HT1080 (cell line): ENCODE results near the gene JUP. TPM values are rescaled to one million over a fixed set of nuclear protein-coding genes. Genes with fewer than 3 reads are reported as not detected.
"Not testable (repeated sequence)": the region's sequence is repeated elsewhere in the genome, so short reads cannot be mapped to it uniquely, and the experiment has no call there.

Source experiments
- DNase-seq: peaks from one replicate; pipeline ENCODE4 v3.0.0-alpha.2; 2015; ENCODE audit warnings: low read depth
- total RNA-seq: library from RNA; depleted of rRNA; stranded (reverse); fragments of >200 nt; shearing (Covaris generic); gene quantifications from 2 replicates; pipeline ENCODE4 v1.2.3, GENCODE V29; 2014

JUP gene
- total RNA-seq, 1 experiment from 2014 or later: 4.0 TPM

- no peak for DNase-seq
Measured at GRCh38 chr17:41781404-41782110, 5.0 kb downstream of the JUP start.

GRCh38 chr17:41779954-41780353, 6.6 kb downstream of the JUP start:
- DNase-seq: no peak

- peak; percentile 95 for DNase-seq
Measured at GRCh38 chr17:41777574-41778188, 8.8 kb downstream of the JUP start.

- no peak for DNase-seq
Measured at GRCh38 chr17:41777157-41777573, 9.3 kb downstream of the JUP start.

- not testable (repeated sequence) for DNase-seq
Measured at GRCh38 chr17:41776262-41776900, 10.1 kb downstream of the JUP start.

- no peak for DNase-seq
Measured at GRCh38 chr17:41775394-41776226, 10.9 kb downstream of the JUP start.

GRCh38 chr17:41773731-41774193, 12.7 kb downstream of the JUP start:
- no peak for DNase-seq

- peak; percentile 93 for DNase-seq
Measured at GRCh38 chr17:41773190-41773588, 13.3 kb downstream of the JUP start.

- DNase-seq: no peak
Measured at GRCh38 chr17:41772586-41773189, 13.8 kb downstream of the JUP start.

GRCh38 chr17:41772218-41772585, 14.3 kb downstream of the JUP start:
- no peak for DNase-seq

- DNase-seq: no peak
Measured at GRCh38 chr17:41771389-41772206, 14.9 kb downstream of the JUP start.

GRCh38 chr17:41769985-41770384, 16.5 kb downstream of the JUP start:
- DNase-seq: no peak

GRCh38 chr17:41769346-41769862, 17.1 kb downstream of the JUP start:
- DNase-seq: no peak

GRCh38 chr17:41768682-41769288, 17.7 kb downstream of the JUP start:
- DNase-seq: no peak

GRCh38 chr17:41767324-41768042, 19.0 kb downstream of the JUP start:
- no peak for DNase-seq

GRCh38 chr17:41766135-41766534, 20.4 kb downstream of the JUP start:
- no peak for DNase-seq

GRCh38 chr17:41763327-41763726, 23.2 kb downstream of the JUP start:
- DNase-seq: no peak

GRCh38 chr17:41762841-41763240, 23.7 kb downstream of the JUP start:
- no peak for DNase-seq

GRCh38 chr17:41762391-41762790, 24.1 kb downstream of the JUP start:
- DNase-seq: no peak
